ENCODE measurements around the gene ELMO1. TPM values are rescaled to one million over a fixed set of nuclear protein-coding genes. Genes with fewer than 3 reads are reported as not detected.

ELMO1 gene
- polyA plus RNA-seq, 1 experiment, result not detected

GRCh38 chr7:36880108-36880507 lies 568.6 kb downstream of the ELMO1 start:
- Histone ChIP-seq H3K27ac (ENCODE audit: low read depth, low read length) (no peak overlapping the region), H3K9me3 (ENCODE audit: control insufficient read depth, insufficient read depth, low read length) (no peaks in the 10 kb centered on the region), H3K4me3 (ENCODE audit: low read depth, low read length) (no peak overlapping the region), H3K27me3 (ENCODE audit: control insufficient read depth, insufficient read depth, low read length) (no peaks in the 10 kb centered on the region)
- ChIA-PET CTCF (no interaction called here), POLR2A (no interaction called here)
- TF ChIP-seq, protein P1, sequence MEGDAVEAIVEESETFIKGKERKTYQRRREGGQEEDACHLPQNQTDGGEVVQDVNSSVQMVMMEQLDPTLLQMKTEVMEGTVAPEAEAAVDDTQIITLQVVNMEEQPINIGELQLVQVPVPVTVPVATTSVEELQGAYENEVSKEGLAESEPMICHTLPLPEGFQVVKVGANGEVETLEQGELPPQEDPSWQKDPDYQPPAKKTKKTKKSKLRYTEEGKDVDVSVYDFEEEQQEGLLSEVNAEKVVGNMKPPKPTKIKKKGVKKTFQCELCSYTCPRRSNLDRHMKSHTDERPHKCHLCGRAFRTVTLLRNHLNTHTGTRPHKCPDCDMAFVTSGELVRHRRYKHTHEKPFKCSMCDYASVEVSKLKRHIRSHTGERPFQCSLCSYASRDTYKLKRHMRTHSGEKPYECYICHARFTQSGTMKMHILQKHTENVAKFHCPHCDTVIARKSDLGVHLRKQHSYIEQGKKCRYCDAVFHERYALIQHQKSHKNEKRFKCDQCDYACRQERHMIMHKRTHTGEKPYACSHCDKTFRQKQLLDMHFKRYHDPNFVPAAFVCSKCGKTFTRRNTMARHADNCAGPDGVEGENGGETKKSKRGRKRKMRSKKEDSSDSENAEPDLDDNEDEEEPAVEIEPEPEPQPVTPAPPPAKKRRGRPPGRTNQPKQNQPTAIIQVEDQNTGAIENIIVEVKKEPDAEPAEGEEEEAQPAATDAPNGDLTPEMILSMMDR (IDR thresholded peaks at IDR 0.05; ENCODE audit: low read depth, low read length), result no peak
- no peak for DNase-seq (ENCODE audit: low read depth, low spot score)

- Histone ChIP-seq H3K9me3 (ENCODE audit: control insufficient read depth, insufficient read depth, low read length) (no peaks in the 10 kb centered on the region), H3K4me3 (ENCODE audit: low read depth, low read length) (no peak overlapping the region), H3K27me3 (ENCODE audit: control insufficient read depth, insufficient read depth, low read length) (no peaks in the 10 kb centered on the region), H3K27ac (ENCODE audit: low read depth, low read length) (no peak overlapping the region)
- DNase-seq (ENCODE audit: low read depth, low spot score), result no peak
- TF ChIP-seq, protein P1 (IDR thresholded peaks at IDR 0.05; ENCODE audit: low read depth, low read length), result no peak
- ChIA-PET CTCF (interaction anchor here (0.8 kb wide), 1 partner anchor 8 kb away, joined by 3 read pairs; no protein-coding TSS in a partner anchor), POLR2A (no interaction called here)
Measured at GRCh38 chr7:36879021-36879420, 569.6 kb downstream of the ELMO1 start.

GRCh38 chr7:36878288-36878687 lies 570.4 kb downstream of the ELMO1 start:
- DNase-seq (ENCODE audit: low read depth, low spot score), result no peak
- Histone ChIP-seq H3K9me3 (ENCODE audit: control insufficient read depth, insufficient read depth, low read length) (no peaks in the 10 kb centered on the region), H3K27me3 (ENCODE audit: control insufficient read depth, insufficient read depth, low read length) (no peaks in the 10 kb centered on the region), H3K27ac (ENCODE audit: low read depth, low read length) (no peak overlapping the region), H3K4me3 (ENCODE audit: low read depth, low read length) (no peak overlapping the region)
- TF ChIP-seq, protein P1 (IDR thresholded peaks at IDR 0.05; ENCODE audit: low read depth, low read length), result no peak
- ChIA-PET CTCF (no interaction called here), POLR2A (no interaction called here)

DNA sequence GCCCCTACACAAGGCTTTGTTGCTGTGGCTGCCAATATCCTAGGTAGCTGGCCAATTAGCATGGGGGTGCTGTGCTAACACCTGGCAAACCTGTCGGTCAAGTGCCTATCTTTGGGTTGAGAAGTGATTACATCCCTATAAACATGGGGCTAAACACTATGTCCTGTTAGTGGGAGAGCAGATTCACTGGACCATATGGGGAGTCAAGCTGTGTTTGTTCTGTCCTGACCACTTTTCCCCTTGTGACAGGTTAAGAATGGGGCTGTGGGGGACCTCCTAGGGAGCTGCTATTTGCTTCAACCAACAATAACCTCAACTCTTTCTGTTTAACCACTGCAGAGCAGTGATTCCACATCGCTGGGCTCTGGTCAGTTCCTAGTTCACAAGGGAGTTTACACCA lies 572.9 kb downstream of the ELMO1 start:
- ChIA-PET POLR2A (no interaction called here), CTCF (interaction anchor here (1.3 kb wide), 1 partner anchor 306 kb away, joined by 4 read pairs; no protein-coding TSS in a partner anchor)
- H3K27me3 ChIP-seq (ENCODE audit: control insufficient read depth, insufficient read depth, low read length), result no peaks in the 10 kb centered on the region
- no peaks in the 10 kb centered on the region for H3K9me3 ChIP-seq (ENCODE audit: control insufficient read depth, insufficient read depth, low read length)
- H3K27ac ChIP-seq (ENCODE audit: low read depth, low read length), result no peak overlapping the region
- no peak for DNase-seq (ENCODE audit: low read depth, low spot score)
- no peak overlapping the region for H3K4me3 ChIP-seq (ENCODE audit: low read depth, low read length)
- TF ChIP-seq, protein P1 (IDR thresholded peaks at IDR 0.05; ENCODE audit: low read depth, low read length), result no peak

- Histone ChIP-seq H3K27me3 (ENCODE audit: control insufficient read depth, insufficient read depth, low read length) (no peaks in the 10 kb centered on the region), H3K4me3 (ENCODE audit: low read depth, low read length) (no peak overlapping the region), H3K9me3 (ENCODE audit: control insufficient read depth, insufficient read depth, low read length) (no peaks in the 10 kb centered on the region), H3K27ac (ENCODE audit: low read depth, low read length) (no peak overlapping the region)
- ChIA-PET CTCF (no interaction called here), POLR2A (no interaction called here)
- DNase-seq (ENCODE audit: low read depth, low spot score), result no peak
- TF ChIP-seq, protein P1 (IDR thresholded peaks at IDR 0.05; ENCODE audit: low read depth, low read length), result no peak
Measured at GRCh38 chr7:36874041-36874440, 574.6 kb downstream of the ELMO1 start.
